ENCODE measurements around the gene PRKAG1. TPM values are rescaled to one million over a fixed set of nuclear protein-coding genes. Genes with fewer than 3 reads are reported as not detected.

Gene PRKAG1
- total and polyA plus RNA-seq, 10 of the 15 experiments (the other 5 are each of a cell fraction or from before 2014, with no cell fraction given) = 44.5 to 91.6 (median 60.9) TPM

- TF ChIP-seq SIX5 (IDR thresholded peaks at IDR 0.05; ENCODE audit: low read depth, low read length, severe bottlenecking) = no peak
- TF ChIP-seq CTCF (IDR thresholded peaks at IDR 0.05 in 2 of 3, conservative IDR thresholded peaks at IDR 0.05 in 1 of 3; ENCODE audit: control insufficient read depth in 2 of 3, extremely low read depth in 1 of 3, insufficient read depth in 1 of 3, low read depth in 3 of 3, low read length in 3 of 3) = no peak
- no peak for TF ChIP-seq BHLHE40 (IDR thresholded peaks at IDR 0.05; ENCODE audit: borderline replicate concordance in 1 of 2, low read depth in 2 of 2, low read length in 1 of 2)
- TF ChIP-seq ATF7 (IDR thresholded peaks at IDR 0.05; ENCODE audit: low read depth) = no peak
- TF ChIP-seq REST (IDR thresholded peaks at IDR 0.05; ENCODE audit: low read depth, low read length) = no peak
Observed at GRCh38 chr12:49046129-49046895, 27.7 kb upstream of the PRKAG1 start (continued).

Data from GM12878 (cell line).